HEK293T (cell line): Measurements from ENCODE around the gene FAM9C.

Source experiments
- BHLHE40 ChIP-seq: fragments of 450-650 bp; IDR thresholded peaks from 2 replicates; pipeline ENCODE4 v1.6.1; 2016; ENCODE audit warnings: mild to moderate bottlenecking, moderate library complexity, borderline replicate concordance
- HDGF ChIP-seq: fragments of 450-650 bp; IDR thresholded peaks from 2 replicates; pipeline ENCODE4 v1.6.1; 2017; ENCODE audit warnings: antibody characterized with exemption, borderline replicate concordance
- TARDBP ChIP-seq: fragments of 450-650 bp; IDR thresholded peaks from 2 replicates; pipeline ENCODE4 v1.6.1; 2016

- TF ChIP-seq BHLHE40: no peak
- no peak for TF ChIP-seq HDGF
- no peak for TF ChIP-seq TARDBP
Observed at GRCh38 chrX:13087322-13088155, 43.1 kb upstream of the FAM9C start.
